ENCODE results near the gene PDZRN3. TPM values are rescaled to one million over a fixed set of nuclear protein-coding genes. Genes with fewer than 3 reads are reported as not detected.

Gene PDZRN3
- total and polyA plus RNA-seq, 2 experiments from 2014 or later, result 7.5 to 14.0 TPM

DNA sequence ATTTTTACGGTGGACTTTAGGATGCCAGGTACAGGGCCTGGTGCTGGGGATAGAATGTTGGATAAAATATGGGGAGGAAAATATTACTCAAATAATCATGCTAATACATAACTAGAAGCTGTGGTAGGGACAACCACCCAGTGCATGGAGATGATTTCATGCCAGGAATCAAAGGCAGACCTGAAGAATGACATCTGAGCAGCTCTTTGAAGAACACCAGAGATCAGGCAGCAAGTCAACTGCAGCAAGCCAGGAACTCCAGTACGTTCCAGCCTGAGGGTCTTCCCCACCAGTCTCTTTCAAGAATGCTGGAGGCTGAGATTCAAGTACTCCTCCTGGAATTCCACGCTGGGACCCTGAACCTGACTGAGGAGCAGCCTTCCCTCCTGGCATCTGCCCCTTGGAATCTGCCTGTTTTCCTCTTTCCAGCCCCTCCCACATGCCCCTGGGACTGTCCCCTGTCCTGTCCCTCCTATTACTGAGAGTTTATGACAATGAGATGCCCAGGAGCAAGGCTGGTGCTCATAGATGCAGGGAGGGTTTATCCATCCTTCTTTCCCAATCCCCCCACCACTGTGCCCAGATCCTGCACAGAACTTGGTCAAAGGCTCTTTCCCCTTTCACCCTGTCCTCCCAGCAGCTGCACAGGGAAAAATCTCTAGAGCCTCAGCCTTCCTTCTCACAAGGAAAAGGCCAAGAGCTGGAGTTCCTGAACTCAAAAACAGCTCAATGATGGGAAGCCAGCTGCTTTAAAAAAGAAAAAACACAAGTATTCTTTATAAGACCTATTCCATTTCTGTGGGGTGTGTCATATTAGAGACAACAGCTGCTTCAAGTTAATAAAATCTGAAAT lies 68.0 kb downstream of the PDZRN3 start:
- Mint-ChIP-seq H3K27ac (no peak overlapping the region), H3K9me3 (no peaks in the 10 kb centered on the region), H3K4me3 (no peak overlapping the region), H3K4me1 (peaks cover 24% of the 10 kb centered on the region), H3K36me3 (ENCODE audit: low read depth) (no peaks in the 10 kb centered on the region), H3K27me3 (ENCODE audit: insufficient read depth, low read depth, poor library complexity) (peaks cover 29% of the 10 kb centered on the region)
- Histone ChIP-seq H2AFZ (no peak overlapping the region), H3F3A (replicated peaks; ENCODE audit: low read depth) (no peaks in the 10 kb centered on the region), H3K36me3 (ENCODE audit: insufficient read depth) (no peaks in the 10 kb centered on the region), H3K27ac (ENCODE audit: low read depth) (no peak overlapping the region), H3K4me1 (ENCODE audit: insufficient read depth) (peaks cover 28% of the 10 kb centered on the region; the same call in 1 of the 2 replicates), H3K79me2 (replicated peaks; ENCODE audit: insufficient read depth) (no peaks in the 10 kb centered on the region), H3K4me3 (no peak overlapping the region), H3K4me2 (no peak overlapping the region), H3K9me2 (ENCODE audit: insufficient read depth) (no peaks in the 10 kb centered on the region; the same call in 1 of the 2 replicates), H3K27me3 (ENCODE audit: insufficient read depth) (peaks cover 55% of the 10 kb centered on the region), H4K20me1 (replicated peaks; ENCODE audit: insufficient read depth) (no peaks in the 10 kb centered on the region; the same call in 1 of the 2 replicates)
- DNase-seq (ENCODE audit: low spot score), result peak; percentile 57
- TF ChIP-seq EZH2phosphoT487 (IDR thresholded peaks at IDR 0.05; ENCODE audit: unreplicated experiment) (no peak), CREB1 (CRISPR knock-in tag; IDR thresholded peaks at IDR 0.05; ENCODE audit: low read depth) (no peak), JUNB (IDR thresholded peaks at IDR 0.05; ENCODE audit: unreplicated experiment) (no peak), NANOG (IDR thresholded peaks at IDR 0.05; ENCODE audit: borderline replicate concordance) (no peak), ZNF331 (CRISPR knock-in tag; IDR thresholded peaks at IDR 0.05; ENCODE audit: low read depth) (no peak), EZH2 (IDR thresholded peaks at IDR 0.05; ENCODE audit: low read depth, unreplicated experiment) (no peak), ZNF114 (CRISPR knock-in tag; IDR thresholded peaks at IDR 0.05) (no peak), POLR2AphosphoS5 (IDR thresholded peaks at IDR 0.05; ENCODE audit: low read depth) (no peak), STAT1 (IDR thresholded peaks at IDR 0.05; ENCODE audit: unreplicated experiment) (no peak)
- TF ChIP-seq, protein P1, sequence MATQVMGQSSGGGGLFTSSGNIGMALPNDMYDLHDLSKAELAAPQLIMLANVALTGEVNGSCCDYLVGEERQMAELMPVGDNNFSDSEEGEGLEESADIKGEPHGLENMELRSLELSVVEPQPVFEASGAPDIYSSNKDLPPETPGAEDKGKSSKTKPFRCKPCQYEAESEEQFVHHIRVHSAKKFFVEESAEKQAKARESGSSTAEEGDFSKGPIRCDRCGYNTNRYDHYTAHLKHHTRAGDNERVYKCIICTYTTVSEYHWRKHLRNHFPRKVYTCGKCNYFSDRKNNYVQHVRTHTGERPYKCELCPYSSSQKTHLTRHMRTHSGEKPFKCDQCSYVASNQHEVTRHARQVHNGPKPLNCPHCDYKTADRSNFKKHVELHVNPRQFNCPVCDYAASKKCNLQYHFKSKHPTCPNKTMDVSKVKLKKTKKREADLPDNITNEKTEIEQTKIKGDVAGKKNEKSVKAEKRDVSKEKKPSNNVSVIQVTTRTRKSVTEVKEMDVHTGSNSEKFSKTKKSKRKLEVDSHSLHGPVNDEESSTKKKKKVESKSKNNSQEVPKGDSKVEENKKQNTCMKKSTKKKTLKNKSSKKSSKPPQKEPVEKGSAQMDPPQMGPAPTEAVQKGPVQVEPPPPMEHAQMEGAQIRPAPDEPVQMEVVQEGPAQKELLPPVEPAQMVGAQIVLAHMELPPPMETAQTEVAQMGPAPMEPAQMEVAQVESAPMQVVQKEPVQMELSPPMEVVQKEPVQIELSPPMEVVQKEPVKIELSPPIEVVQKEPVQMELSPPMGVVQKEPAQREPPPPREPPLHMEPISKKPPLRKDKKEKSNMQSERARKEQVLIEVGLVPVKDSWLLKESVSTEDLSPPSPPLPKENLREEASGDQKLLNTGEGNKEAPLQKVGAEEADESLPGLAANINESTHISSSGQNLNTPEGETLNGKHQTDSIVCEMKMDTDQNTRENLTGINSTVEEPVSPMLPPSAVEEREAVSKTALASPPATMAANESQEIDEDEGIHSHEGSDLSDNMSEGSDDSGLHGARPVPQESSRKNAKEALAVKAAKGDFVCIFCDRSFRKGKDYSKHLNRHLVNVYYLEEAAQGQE (IDR thresholded peaks at IDR 0.05; ENCODE audit: unreplicated experiment), result no peak
- TF ChIP-seq, protein P2, sequence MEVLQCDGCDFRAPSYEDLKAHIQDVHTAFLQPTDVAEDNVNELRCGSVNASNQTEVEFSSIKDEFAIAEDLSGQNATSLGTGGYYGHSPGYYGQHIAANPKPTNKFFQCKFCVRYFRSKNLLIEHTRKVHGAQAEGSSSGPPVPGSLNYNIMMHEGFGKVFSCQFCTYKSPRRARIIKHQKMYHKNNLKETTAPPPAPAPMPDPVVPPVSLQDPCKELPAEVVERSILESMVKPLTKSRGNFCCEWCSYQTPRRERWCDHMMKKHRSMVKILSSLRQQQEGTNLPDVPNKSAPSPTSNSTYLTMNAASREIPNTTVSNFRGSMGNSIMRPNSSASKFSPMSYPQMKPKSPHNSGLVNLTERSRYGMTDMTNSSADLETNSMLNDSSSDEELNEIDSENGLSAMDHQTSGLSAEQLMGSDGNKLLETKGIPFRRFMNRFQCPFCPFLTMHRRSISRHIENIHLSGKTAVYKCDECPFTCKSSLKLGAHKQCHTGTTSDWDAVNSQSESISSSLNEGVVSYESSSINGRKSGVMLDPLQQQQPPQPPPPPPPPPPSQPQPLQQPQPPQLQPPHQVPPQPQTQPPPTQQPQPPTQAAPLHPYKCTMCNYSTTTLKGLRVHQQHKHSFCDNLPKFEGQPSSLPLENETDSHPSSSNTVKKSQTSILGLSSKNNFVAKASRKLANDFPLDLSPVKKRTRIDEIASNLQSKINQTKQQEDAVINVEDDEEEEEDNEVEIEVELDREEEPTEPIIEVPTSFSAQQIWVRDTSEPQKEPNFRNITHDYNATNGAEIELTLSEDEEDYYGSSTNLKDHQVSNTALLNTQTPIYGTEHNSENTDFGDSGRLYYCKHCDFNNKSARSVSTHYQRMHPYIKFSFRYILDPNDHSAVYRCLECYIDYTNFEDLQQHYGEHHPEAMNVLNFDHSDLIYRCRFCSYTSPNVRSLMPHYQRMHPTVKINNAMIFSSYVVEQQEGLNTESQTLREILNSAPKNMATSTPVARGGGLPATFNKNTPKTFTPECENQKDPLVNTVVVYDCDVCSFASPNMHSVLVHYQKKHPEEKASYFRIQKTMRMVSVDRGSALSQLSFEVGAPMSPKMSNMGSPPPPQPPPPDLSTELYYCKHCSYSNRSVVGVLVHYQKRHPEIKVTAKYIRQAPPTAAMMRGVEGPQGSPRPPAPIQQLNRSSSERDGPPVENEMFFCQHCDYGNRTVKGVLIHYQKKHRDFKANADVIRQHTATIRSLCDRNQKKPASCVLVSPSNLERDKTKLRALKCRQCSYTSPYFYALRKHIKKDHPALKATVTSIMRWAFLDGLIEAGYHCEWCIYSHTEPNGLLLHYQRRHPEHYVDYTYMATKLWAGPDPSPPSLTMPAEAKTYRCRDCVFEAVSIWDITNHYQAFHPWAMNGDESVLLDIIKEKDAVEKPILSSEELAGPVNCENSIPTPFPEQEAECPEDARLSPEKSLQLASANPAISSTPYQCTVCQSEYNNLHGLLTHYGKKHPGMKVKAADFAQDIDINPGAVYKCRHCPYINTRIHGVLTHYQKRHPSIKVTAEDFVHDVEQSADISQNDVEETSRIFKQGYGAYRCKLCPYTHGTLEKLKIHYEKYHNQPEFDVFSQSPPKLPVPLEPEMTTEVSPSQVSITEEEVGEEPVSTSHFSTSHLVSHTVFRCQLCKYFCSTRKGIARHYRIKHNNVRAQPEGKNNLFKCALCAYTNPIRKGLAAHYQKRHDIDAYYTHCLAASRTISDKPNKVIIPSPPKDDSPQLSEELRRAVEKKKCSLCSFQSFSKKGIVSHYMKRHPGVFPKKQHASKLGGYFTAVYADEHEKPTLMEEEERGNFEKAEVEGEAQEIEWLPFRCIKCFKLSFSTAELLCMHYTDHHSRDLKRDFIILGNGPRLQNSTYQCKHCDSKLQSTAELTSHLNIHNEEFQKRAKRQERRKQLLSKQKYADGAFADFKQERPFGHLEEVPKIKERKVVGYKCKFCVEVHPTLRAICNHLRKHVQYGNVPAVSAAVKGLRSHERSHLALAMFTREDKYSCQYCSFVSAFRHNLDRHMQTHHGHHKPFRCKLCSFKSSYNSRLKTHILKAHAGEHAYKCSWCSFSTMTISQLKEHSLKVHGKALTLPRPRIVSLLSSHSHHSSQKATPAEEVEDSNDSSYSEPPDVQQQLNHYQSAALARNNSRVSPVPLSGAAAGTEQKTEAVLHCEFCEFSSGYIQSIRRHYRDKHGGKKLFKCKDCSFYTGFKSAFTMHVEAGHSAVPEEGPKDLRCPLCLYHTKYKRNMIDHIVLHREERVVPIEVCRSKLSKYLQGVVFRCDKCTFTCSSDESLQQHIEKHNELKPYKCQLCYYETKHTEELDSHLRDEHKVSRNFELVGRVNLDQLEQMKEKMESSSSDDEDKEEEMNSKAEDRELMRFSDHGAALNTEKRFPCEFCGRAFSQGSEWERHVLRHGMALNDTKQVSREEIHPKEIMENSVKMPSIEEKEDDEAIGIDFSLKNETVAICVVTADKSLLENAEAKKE (CRISPR knock-in tag; IDR thresholded peaks at IDR 0.05), result no peak
- TF ChIP-seq, protein P3, sequence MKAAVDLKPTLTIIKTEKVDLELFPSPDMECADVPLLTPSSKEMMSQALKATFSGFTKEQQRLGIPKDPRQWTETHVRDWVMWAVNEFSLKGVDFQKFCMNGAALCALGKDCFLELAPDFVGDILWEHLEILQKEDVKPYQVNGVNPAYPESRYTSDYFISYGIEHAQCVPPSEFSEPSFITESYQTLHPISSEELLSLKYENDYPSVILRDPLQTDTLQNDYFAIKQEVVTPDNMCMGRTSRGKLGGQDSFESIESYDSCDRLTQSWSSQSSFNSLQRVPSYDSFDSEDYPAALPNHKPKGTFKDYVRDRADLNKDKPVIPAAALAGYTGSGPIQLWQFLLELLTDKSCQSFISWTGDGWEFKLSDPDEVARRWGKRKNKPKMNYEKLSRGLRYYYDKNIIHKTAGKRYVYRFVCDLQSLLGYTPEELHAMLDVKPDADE (IDR thresholded peaks at IDR 0.05), result no peak
- TF ChIP-seq, protein P4, sequence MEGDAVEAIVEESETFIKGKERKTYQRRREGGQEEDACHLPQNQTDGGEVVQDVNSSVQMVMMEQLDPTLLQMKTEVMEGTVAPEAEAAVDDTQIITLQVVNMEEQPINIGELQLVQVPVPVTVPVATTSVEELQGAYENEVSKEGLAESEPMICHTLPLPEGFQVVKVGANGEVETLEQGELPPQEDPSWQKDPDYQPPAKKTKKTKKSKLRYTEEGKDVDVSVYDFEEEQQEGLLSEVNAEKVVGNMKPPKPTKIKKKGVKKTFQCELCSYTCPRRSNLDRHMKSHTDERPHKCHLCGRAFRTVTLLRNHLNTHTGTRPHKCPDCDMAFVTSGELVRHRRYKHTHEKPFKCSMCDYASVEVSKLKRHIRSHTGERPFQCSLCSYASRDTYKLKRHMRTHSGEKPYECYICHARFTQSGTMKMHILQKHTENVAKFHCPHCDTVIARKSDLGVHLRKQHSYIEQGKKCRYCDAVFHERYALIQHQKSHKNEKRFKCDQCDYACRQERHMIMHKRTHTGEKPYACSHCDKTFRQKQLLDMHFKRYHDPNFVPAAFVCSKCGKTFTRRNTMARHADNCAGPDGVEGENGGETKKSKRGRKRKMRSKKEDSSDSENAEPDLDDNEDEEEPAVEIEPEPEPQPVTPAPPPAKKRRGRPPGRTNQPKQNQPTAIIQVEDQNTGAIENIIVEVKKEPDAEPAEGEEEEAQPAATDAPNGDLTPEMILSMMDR (conservative IDR thresholded peaks at IDR 0.05; ENCODE audit: low read depth in 2 of 2), result no peak
- no peak for ATAC-seq
